ENCODE results near the gene SLC38A7. TPM values are rescaled to one million over a fixed set of nuclear protein-coding genes. Genes with fewer than 3 reads are reported as not detected.

SLC38A7 gene, protein sequence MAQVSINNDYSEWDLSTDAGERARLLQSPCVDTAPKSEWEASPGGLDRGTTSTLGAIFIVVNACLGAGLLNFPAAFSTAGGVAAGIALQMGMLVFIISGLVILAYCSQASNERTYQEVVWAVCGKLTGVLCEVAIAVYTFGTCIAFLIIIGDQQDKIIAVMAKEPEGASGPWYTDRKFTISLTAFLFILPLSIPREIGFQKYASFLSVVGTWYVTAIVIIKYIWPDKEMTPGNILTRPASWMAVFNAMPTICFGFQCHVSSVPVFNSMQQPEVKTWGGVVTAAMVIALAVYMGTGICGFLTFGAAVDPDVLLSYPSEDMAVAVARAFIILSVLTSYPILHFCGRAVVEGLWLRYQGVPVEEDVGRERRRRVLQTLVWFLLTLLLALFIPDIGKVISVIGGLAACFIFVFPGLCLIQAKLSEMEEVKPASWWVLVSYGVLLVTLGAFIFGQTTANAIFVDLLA
- 25.6 and 29.7 TPM in 2 replicates for total RNA-seq

DNA sequence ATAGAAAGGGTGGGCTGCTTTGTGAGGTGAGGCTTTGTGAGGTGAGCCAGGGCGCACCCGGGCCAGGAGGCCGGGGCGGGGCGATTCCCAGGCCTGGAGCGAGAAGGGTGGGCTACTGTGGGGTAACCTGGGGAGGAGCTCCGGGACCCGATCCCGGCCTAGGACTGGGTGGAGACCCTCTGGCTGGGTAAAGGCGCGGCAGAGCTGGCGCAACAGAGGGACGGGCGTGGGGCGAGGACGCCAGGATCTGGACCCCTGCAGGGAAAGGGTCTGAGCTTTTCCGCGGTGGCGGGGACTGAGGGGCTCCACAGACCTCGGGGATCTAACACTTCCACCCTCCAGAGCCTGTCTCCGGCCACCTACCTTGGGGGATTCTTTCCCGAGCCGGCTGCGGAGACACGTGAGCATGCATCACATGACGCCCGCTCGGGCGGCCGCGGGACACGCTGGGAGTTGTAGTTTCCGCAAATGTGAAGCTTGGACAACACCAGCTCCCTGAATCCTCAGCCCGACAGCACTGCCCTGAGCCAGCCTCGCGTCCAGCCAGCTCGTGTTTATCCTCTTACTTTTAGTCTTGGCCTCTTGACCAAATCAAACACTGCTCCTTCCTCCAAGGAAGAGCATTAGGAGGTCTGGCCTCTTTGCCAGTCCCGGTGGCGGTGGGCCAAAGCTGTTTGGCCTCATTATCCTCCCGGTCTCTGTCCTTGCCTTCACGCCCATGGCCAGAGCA is at the start of gene SLC38A7:
Gene SLC38A7 (minus strand): TSS at position 417 of the 730 bp plus-strand sequence. CDS start 4,644 bp downstream, outside the sequence.

DNA sequence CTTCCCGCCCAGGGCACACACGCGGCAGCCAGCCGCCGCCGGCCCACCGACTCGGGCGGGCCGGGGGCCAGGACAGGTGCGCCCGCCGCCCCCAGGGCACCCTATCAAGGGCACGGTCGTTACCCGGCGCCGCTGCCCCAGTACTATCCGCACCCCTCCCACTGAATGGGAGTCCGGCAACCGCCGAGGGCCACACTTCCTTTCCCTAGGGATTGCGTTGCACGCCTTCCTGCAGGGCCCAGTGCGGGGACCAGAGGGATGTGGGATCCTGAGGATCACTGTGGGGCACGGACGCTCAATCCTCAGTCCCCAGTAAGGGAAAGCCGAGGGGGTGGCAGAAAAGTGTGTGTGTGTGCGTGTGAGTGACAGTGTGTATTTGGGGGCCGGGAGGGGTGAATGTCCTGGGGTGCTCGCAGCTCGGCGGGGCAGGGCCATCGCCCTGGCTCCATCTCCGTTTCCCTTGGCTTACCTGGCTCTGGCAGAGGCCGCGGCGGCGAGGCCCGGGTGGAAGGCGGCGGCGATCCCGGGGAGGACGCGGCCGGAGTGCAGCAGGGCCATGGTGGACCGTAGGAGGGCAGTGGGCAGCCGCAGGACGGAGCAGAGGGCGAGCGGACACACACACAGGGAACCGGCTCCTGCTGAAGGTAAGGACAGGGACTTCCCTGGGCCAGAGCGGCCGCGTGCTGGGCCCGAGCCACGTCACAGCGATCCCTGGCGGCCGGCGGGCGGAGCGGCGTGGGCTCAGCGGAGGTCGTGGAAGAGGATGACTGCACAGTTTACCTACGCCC is 49.3 kb upstream of the SLC38A7 start, which contains the start of gene GOT2:
Gene GOT2 (minus strand): TSS at position 646 of the 788 bp plus-strand sequence. CDS start 88 bp downstream, at position 558.

DNA sequence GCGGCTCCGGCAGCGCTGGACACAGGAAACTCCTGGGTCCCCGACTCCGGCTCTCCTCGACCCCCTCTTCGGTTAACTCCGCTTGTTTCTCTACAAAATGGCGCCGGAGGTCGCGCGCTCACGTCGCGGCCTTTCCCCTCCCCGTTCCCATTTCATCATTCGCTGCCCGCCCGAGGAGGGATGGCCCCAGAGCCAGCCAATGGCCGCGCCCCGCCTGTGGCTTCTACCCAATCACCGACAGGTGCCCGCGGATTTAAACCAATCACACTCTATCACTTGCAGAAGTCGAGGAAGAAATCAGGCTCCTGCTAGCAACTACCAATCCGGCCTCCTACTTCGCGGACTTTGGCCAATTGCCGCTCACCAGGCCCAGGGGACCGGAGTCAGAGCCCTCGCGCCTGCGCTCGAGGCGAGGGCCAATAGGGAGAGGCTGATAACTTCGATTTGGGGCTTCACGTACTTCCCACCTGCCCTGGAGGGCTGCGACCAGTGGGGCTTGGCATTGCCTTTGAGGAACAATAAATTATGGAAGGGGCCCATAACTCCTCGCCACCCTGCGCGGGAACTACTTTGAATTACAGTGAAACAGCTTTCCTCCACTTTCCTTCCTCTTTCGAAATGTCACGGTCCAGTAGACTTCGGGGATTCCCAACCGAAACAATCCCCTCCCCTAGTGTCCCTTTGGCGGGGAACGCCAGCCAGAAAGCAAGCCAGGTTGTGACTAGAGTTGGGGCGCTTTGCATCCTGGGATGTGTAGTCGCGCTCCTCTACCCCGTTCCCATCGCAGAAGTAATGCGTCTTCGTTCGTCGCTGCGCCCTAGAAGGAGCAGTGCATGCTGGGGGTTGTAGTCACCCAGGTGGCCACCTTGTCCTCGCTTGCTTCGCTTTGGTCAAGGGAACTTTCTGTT is 54.6 kb downstream of the SLC38A7 start, which contains the start of gene CNOT1:
Gene CNOT1 (minus strand): TSS at position 94 of the 908 bp plus-strand sequence. CDS start 30,489 bp downstream, outside the sequence.

Other genes starting within 250 kb of the SLC38A7 start
- gene NDRG4, start 184.6 kb downstream of the SLC38A7 start, total RNA-seq, result 11.0 and 22.7 TPM in 2 replicates
- 8.5 and 12.7 TPM in 2 replicates for gene SETD6, start 169.3 kb downstream of the SLC38A7 start, total RNA-seq
- 133 and 140 TPM in 2 replicates for gene CNOT1, start 54.9 kb downstream of the SLC38A7 start, total RNA-seq
- gene GOT2, start 49.5 kb upstream of the SLC38A7 start, total RNA-seq, result 47.9 and 52.4 TPM in 2 replicates